Nasal cavity respiratory epithelium epithelial cell of viscerocranial mucosa (primary cell): ENCODE measurements around the gene ATF3. TPM values are rescaled to one million over a fixed set of nuclear protein-coding genes. Genes with fewer than 3 reads are reported as not detected.

ENCODE experiments used
- total RNA-seq: library from RNA; depleted of rRNA; stranded (reverse); fragments of >200 nt; gene quantifications from 2 replicates; pipeline ENCODE4 v1.2.3, GENCODE V29; 2014

ATF3 gene
- 67.0 and 104 TPM in 2 replicates for total RNA-seq

GRCh38 chr1:212608392-212608958 is at the start of gene ATF3:
Gene ATF3 (plus strand): TSS chr1:212608761. CDS start chr1:212615022, 6,261 bp downstream.

Other genes with a start within 250 kb of the ATF3 start
- gene PACC1, start 193.9 kb upstream of the ATF3 start, total RNA-seq: 15.3 and 22.6 TPM in 2 replicates
- gene NENF, start 175.8 kb upstream of the ATF3 start, total RNA-seq: 23.6 and 40.0 TPM in 2 replicates
- gene BATF3, start 91.1 kb downstream of the ATF3 start, total RNA-seq: under 0.01 and 0.14 TPM in 2 replicates
- gene NSL1, start 183.0 kb downstream of the ATF3 start, total RNA-seq: 14.4 and 22.5 TPM in 2 replicates
- gene TATDN3, start 183.1 kb downstream of the ATF3 start, total RNA-seq: 14.2 and 21.9 TPM in 2 replicates
- gene SPATA45, start 238.9 kb downstream of the ATF3 start, total RNA-seq: not detected in 2 replicates
- 9.2 and 10.5 TPM in 2 replicates for gene FLVCR1, start 249.5 kb downstream of the ATF3 start, total RNA-seq